CD1c-positive myeloid dendritic cell (primary cell): ENCODE results near the gene ZNF490.

Experiments
- DNase-seq: peaks from one replicate; pipeline ENCODE4 v3.0.0-alpha.2; 2016; ENCODE audit errors: extremely low spot score

Gene ZNF490

GRCh38 chr19:12543855-12544254 lies 66.8 kb downstream of the ZNF490 start:
- peak; percentile 10 for DNase-seq
